Naive thymus-derived CD4-positive, alpha-beta T cell (primary cell): ENCODE data around the gene MYO1F. TPM values are rescaled to one million over a fixed set of nuclear protein-coding genes. Genes with fewer than 3 reads are reported as not detected.
"Not testable (repeated sequence)": the region's sequence is repeated elsewhere in the genome, so short reads cannot be mapped to it uniquely, and the experiment has no call there.

Experiments
- ATAC-seq: fragments of 150-1000 bp; cut with Tn5 transposase; 2 replicates; pipeline ENCODE4 v1.10.0; 2021; ENCODE audit warnings: mild to moderate bottlenecking, moderate library complexity
- CTCF ChIA-PET: fragments of 350-600 bp; sonication (Branson Sonifier 250); formaldehyde crosslinking; loops from one replicate; lab custom pipeline; 2021; ENCODE audit warnings: antibody characterized with exemption; lab: Charles Lee
- POLR2A ChIA-PET: fragments of 350-600 bp; sonication (Branson Sonifier 250); formaldehyde crosslinking; loops from one replicate; lab custom pipeline; 2021; ENCODE audit warnings: antibody characterized with exemption, inconsistent platforms; lab: Charles Lee
- DNase-seq, 9 donors: peaks; one replicate each; pipeline versions ENCODE4 v3.0.0 to v3.0.0-alpha.2; 2020 to 2022; ENCODE audit warnings: mixed read lengths in 1 of 9
- H3K27ac ChIP-seq: one replicate; pipeline ENCODE4 v1.7.0; 2013; ENCODE audit warnings: mild to moderate bottlenecking, low read depth, low read length, moderate library complexity
- H3K27me3 ChIP-seq, 2 donors: one replicate each; pipeline ENCODE4 v1.7.0; 2013; ENCODE audit warnings: low read length in 2 of 2, mild to moderate bottlenecking in 2 of 2, moderate library complexity in 2 of 2; ENCODE audit not compliant: control insufficient read depth in 2 of 2, insufficient read depth in 2 of 2
- H3K36me3 ChIP-seq, 3 experiments: 1 replicate in 2 of 3; 2 replicates in 1 of 3; pipeline ENCODE4 v1.7.0; 2013; ENCODE audit warnings: low read length in 3 of 3, mild to moderate bottlenecking in 3 of 3, moderate library complexity in 1 of 3; ENCODE audit not compliant: insufficient read depth in 3 of 3, control insufficient read depth in 2 of 3
- H3K4me1 ChIP-seq, 2 donors: one replicate each; pipeline ENCODE4 v1.7.0; 2013; ENCODE audit warnings: low read length in 2 of 2, mild to moderate bottlenecking in 2 of 2, moderate library complexity in 1 of 2; ENCODE audit not compliant: control insufficient read depth in 2 of 2, insufficient read depth in 2 of 2
- H3K4me3 ChIP-seq: 2 replicates; pipeline ENCODE4 v1.7.0; 2013; ENCODE audit warnings: mild to moderate bottlenecking, low read length
- H3K9me3 ChIP-seq, 3 experiments: 1 replicate in 2 of 3; 2 replicates in 1 of 3; pipeline ENCODE4 v1.7.0; 2013; ENCODE audit warnings: low read length in 3 of 3; ENCODE audit not compliant: control insufficient read depth in 2 of 3
- H3K27ac Mint-ChIP-seq, 9 donors: one replicate each; pipeline ENCODE4 v1.8.0; 2020 to 2022; ENCODE audit warnings: mixed read lengths in 9 of 9, mild to moderate bottlenecking in 8 of 9, moderate library complexity in 5 of 9, inconsistent platforms in 2 of 9
- H3K27me3 Mint-ChIP-seq, 5 donors: one replicate each; pipeline ENCODE4 v1.8.0; 2021 to 2022; ENCODE audit warnings: mixed read lengths in 5 of 5, mild to moderate bottlenecking in 1 of 5
- H3K36me3 Mint-ChIP-seq, 5 donors: one replicate each; pipeline ENCODE4 v1.8.0; 2020 to 2022; ENCODE audit warnings: mixed read lengths in 5 of 5, mild to moderate bottlenecking in 3 of 5, inconsistent platforms in 1 of 5
- H3K4me1 Mint-ChIP-seq, 7 donors: one replicate each; pipeline ENCODE4 v1.8.0; 2020 to 2022; ENCODE audit warnings: mixed read lengths in 7 of 7, mild to moderate bottlenecking in 3 of 7, inconsistent platforms in 1 of 7
- H3K4me3 Mint-ChIP-seq, 10 donors: one replicate each; pipeline ENCODE4 v1.8.0; 2020 to 2022; ENCODE audit warnings: mild to moderate bottlenecking in 10 of 10, mixed read lengths in 10 of 10, moderate library complexity in 6 of 10, inconsistent platforms in 2 of 10
- H3K9me3 Mint-ChIP-seq, 11 donors: one replicate each; pipeline ENCODE4 v1.8.0; 2020 to 2022; ENCODE audit warnings: mixed read lengths in 11 of 11, mild to moderate bottlenecking in 4 of 11, inconsistent platforms in 1 of 11, moderate library complexity in 1 of 11
- intact Hi-C, 2 donors: fragments of 100-400 bp; cut with micrococcal nuclease; formaldehyde crosslinking; loops; one replicate each; pipeline ENCODE4 v1.15.1; 2023
- polyA plus RNA-seq, 2 donors: library from polyadenylated mRNA; unstranded; fragments of 300-500 nt; fragmentation: Illumina TruSeq; gene quantifications; one replicate each; pipeline ENCODE4 v1.2.3, GENCODE V29; 2021
- total RNA-seq, 6 experiments: library from RNA in 5 of 6; stranded (reverse) in 5 of 6; gene quantifications; 1 replicate in 5 of 6; 2 replicates in 1 of 6; pipeline ENCODE4 v1.2.3 and lab custom pipeline; 2021 to 2026

Gene MYO1F
- total and polyA plus RNA-seq, 7 experiments from 2014 or later, result 0.83 to 472 (median 26.7) TPM

DNA sequence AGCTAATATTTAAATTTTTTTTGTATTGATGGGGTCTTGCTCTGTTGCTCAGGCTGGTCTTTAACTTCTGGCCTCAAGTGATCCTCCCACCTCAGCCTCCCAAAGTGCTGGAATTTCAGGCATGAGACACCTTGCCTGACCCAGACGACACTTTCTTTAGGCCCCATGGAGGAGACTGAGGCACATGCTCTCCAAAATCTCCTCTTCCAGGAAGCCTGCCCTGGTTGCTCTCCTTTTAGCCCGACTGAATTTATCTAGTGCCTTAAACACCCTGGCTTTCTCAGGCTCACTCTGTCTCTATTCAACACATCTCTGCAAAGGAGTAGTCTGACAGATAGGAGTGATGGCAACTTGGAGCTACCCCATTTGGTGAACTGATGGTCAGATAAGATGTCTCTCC lies 18.9 kb downstream of the MYO1F start:
- H3K9me3 ChIP-seq, result no peaks in the 10 kb centered on the region
- DNase-seq (no peak), ATAC-seq (no peak)
- H3K27me3 ChIP-seq, result no peaks in the 10 kb centered on the region
- Mint-ChIP-seq H3K4me1 (peaks cover 13 to 33% (median 24%) of the 10 kb centered on the region in 7 donors), H3K36me3 (peaks cover 0 to 35% (median 0%) of the 10 kb centered on the region in 5 donors), H3K9me3 (no peaks in the 10 kb centered on the region), H3K4me3 (peak overlapping the region in 2 of 10 donors; percentile 12 to 25), H3K27me3 (no peaks in the 10 kb centered on the region), H3K27ac (peak overlapping the region in 6 of 9 donors; percentile 12 to 93 (median 72))
- CTCF ChIA-PET, result interaction anchor here (0.8 to 1.4 kb wide), 3 partner anchors 20 to 33 kb away, joined by 3 to 5 read pairs (median 4); no protein-coding TSS in a partner anchor
- POLR2A ChIA-PET, result interaction anchor here (0.9 to 2.1 kb wide), 5 partner anchors 12 to 44 kb away, joined by 3 to 11 read pairs (median 5); partner anchors contain the start of gene ZNF414
- no peak overlapping the region for H3K4me3 ChIP-seq
- H3K4me1 ChIP-seq, result peaks cover 6 to 18% of the 10 kb centered on the region in 2 donors
- no peak overlapping the region for H3K27ac ChIP-seq
- peaks cover 0 to 1% (median 0%) of the 10 kb centered on the region in 3 experiments for H3K36me3 ChIP-seq
- intact Hi-C loops, result no loop called here

DNA sequence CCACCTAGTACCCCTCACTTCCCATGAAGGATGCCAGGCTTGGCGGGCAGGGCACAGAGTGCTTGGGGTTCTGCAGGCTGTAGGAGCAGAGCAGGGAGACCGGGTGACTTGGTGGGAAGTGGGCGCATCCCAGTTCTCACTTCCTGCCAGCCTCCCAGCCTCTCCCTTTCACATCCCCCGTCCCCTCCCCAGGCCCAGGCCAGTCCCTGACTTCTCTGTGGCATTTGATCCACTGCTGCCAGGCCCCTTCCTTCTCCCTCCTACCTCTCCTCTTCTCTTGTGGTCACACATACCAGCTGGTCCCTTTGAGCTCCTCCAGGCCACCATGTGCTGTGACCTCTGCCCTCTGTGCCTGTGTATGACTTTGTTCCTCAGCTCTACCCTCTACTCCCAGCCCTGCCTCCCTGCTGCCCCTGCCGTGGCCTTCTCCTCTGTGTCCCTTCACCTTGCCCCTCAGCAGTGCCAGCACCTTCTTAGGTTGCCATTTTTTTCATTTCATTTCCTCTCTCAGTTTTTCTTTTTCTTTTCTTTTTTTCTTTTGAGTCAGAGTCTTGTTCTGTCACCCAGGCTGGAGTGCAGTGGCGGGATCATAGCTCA lies 19.5 kb downstream of the MYO1F start:
- H3K27ac Mint-ChIP-seq, result peak overlapping the region in 7 of 9 donors; percentile 45 to 93 (median 77)
- DNase-seq (no peak), ATAC-seq (peak; percentile 16)
- ChIA-PET POLR2A (interaction anchor here (0.6 to 2.1 kb wide), 6 partner anchors 8 to 53 kb away, joined by 3 to 11 read pairs (median 4); partner anchors contain the start of gene ZNF414), CTCF (interaction anchor here (0.8 to 1.4 kb wide), 4 partner anchors 21 to 204 kb away, joined by 3 to 5 read pairs (median 4); no protein-coding TSS in a partner anchor)
- no peaks in the 10 kb centered on the region for H3K9me3 Mint-ChIP-seq
- peaks cover 6 to 16% of the 10 kb centered on the region in 2 donors for H3K4me1 ChIP-seq
- peaks cover 13 to 37% (median 27%) of the 10 kb centered on the region in 7 donors for H3K4me1 Mint-ChIP-seq
- no peak overlapping the region for H3K27ac ChIP-seq
- no peaks in the 10 kb centered on the region for H3K9me3 ChIP-seq
- H3K36me3 ChIP-seq, result peaks cover 0 to 7% (median 0%) of the 10 kb centered on the region in 3 experiments
- peaks cover 0 to 39% (median 0%) of the 10 kb centered on the region in 5 donors for H3K36me3 Mint-ChIP-seq
- H3K4me3 Mint-ChIP-seq, result peak overlapping the region in 2 of 10 donors; percentile 4 to 23
- no peak overlapping the region for H3K4me3 ChIP-seq
- no peaks in the 10 kb centered on the region for H3K27me3 Mint-ChIP-seq
- intact Hi-C loops, result no loop called here
- H3K27me3 ChIP-seq, result no peaks in the 10 kb centered on the region

DNA sequence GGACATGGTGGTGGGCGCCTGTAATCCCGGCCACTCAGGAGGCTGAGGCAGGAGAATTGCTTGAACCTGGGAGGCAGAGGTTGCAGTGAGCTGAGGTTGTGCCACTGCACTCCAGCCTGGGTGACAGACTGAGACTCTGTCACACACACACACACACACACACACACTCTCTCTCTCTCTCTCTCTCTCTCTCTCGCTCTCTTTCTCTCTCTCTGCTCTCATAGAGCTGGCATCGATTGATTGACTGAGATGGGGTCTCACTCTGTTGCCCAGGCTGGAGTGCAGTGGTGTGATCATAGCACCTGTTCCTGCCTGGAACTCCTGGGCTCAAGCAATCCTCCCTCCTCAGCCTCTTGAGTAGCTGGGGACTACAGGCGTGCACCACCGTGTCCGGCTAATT lies 23.5 kb downstream of the MYO1F start:
- DNase-seq, H3K4me3 ChIP-seq, H3K27me3 Mint-ChIP-seq, H3K9me3 Mint-ChIP-seq, intact Hi-C loops, H3K9me3 ChIP-seq, ATAC-seq, H3K27me3 ChIP-seq, H3K4me1 ChIP-seq, H3K4me3 Mint-ChIP-seq, H3K27ac ChIP-seq: not testable (repeated sequence)
- ChIA-PET CTCF (interaction anchor here (0.5 to 0.7 kb wide), 2 partner anchors 88 to 218 kb away, joined by 3 read pairs; no protein-coding TSS in a partner anchor), POLR2A (interaction anchor here (0.7 kb wide), 1 partner anchor 54 kb away, joined by 3 read pairs; no protein-coding TSS in a partner anchor)
- Mint-ChIP-seq H3K36me3 (peaks cover 0 to 46% (median 0%) of the 10 kb centered on the region in 5 donors), H3K27ac (peak overlapping the region in 2 of 9 donors; percentile 8 to 63), H3K4me1 (peaks cover 9 to 25% (median 17%) of the 10 kb centered on the region in 7 donors)
- peaks cover 0 to 17% (median 0%) of the 10 kb centered on the region in 3 experiments for H3K36me3 ChIP-seq

DNA sequence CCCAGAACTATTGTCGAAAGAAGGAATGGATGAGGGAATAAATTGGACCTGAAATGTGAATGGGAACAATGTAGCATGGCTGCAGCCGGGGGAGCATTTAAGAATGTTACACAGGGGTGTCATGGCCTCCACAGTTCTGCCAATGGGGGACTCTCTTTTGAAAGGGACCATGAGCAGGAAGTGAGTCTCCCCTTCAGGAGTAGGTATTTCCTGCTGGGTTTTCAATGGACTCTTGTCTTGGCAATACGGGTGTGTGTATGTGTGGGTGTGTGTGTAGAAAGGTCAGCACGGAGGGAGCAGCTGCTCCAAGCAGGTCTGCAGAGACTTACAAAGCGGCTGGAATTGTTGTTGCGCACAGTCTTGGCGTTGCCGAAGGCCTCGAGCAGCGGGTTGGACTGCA lies 24.4 kb downstream of the MYO1F start:
- Histone ChIP-seq H3K36me3 (peaks cover 0 to 17% (median 0%) of the 10 kb centered on the region in 3 experiments), H3K4me1 (peaks cover 0 to 4% of the 10 kb centered on the region in 2 donors), H3K27me3 (no peaks in the 10 kb centered on the region), H3K4me3 (no peak overlapping the region), H3K9me3 (no peaks in the 10 kb centered on the region), H3K27ac (no peak overlapping the region)
- no peak for ATAC-seq
- peaks cover 0 to 44% (median 0%) of the 10 kb centered on the region in 5 donors for H3K36me3 Mint-ChIP-seq
- H3K4me1 Mint-ChIP-seq, result peaks cover 3 to 15% (median 9%) of the 10 kb centered on the region in 7 donors
- intact Hi-C loops, result no loop called here
- CTCF ChIA-PET, result interaction anchor here (0.9 kb wide), 1 partner anchor 23 kb away, joined by 3 read pairs; no protein-coding TSS in a partner anchor
- no peak overlapping the region for H3K4me3 Mint-ChIP-seq
- no peaks in the 10 kb centered on the region for H3K27me3 Mint-ChIP-seq
- no peak for DNase-seq
- POLR2A ChIA-PET, result no interaction called here
- peak overlapping the region in 3 of 9 donors; percentile 1 to 22 (median 3) for H3K27ac Mint-ChIP-seq
- H3K9me3 Mint-ChIP-seq, result no peaks in the 10 kb centered on the region

DNA sequence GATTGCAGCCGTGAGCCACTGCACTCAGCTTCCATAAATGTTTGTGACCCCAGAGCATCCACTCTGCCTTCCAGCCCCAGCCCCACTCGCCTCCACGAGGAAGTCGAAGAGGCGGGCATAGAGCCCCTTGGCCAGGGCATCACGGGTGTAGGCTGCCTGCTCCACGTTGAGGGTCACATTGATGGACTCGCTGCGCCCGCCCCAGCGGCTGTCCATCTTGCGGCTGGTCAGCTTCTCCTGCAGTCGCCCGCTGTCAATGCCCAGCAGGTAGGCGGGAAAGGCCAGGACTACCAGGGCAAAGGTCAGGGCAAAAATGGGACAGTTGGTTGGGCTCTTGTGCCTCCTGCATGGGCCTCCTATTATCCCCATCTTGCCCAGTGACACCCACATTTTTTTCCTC lies 27.2 kb downstream of the MYO1F start:
- Histone ChIP-seq H3K27ac (no peak overlapping the region), H3K27me3 (no peaks in the 10 kb centered on the region), H3K4me1 (no peaks in the 10 kb centered on the region), H3K9me3 (no peaks in the 10 kb centered on the region), H3K4me3 (no peak overlapping the region), H3K36me3 (peaks cover 0 to 17% (median 0%) of the 10 kb centered on the region in 3 experiments)
- ChIA-PET POLR2A (interaction anchor here (1.4 to 2.1 kb wide), 2 partner anchors 21 to 36 kb away, joined by 5 to 6 read pairs; partner anchors contain the start of gene ZNF414), CTCF (no interaction called here)
- H3K27me3 Mint-ChIP-seq, result no peaks in the 10 kb centered on the region
- ATAC-seq, result no peak
- H3K36me3 Mint-ChIP-seq, result peaks cover 0 to 43% (median 0%) of the 10 kb centered on the region in 5 donors
- intact Hi-C loops, result no loop called here
- H3K27ac Mint-ChIP-seq, result no peak overlapping the region
- DNase-seq, result no peak
- peaks cover 0 to 10% (median 6%) of the 10 kb centered on the region in 7 donors for H3K4me1 Mint-ChIP-seq
- no peak overlapping the region for H3K4me3 Mint-ChIP-seq
- no peaks in the 10 kb centered on the region for H3K9me3 Mint-ChIP-seq

DNA sequence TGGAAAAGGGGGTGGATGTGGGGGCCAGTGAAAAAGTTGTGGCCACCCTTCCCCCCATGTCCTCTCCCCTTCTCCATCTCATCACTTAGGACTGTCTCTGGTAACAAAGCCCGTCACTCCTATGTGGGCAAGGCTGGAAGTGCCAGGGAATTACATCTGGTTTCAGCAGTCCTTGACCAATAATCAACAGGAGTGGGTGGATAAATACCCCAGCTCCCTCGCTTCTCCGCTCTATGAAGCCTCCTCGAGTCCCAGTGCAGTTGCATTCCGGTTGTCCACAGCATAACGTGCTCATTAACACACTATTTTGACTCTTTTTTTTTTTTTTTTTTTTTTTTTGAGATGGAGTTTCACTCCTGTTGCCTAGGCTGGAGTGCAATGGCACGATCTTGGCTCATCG lies 31.5 kb downstream of the MYO1F start:
- ATAC-seq (no peak), DNase-seq (no peak)
- ChIA-PET CTCF (interaction anchor here (0.6 to 1.5 kb wide), 3 partner anchors 33 to 276 kb away, joined by 3 to 6 read pairs (median 4); no protein-coding TSS in a partner anchor), POLR2A (interaction anchor here (1.2 to 2.4 kb wide), 3 partner anchors 26 to 33 kb away, joined by 3 to 10 read pairs (median 5); partner anchors contain the start of gene ZNF414)
- Histone ChIP-seq H3K27me3 (no peaks in the 10 kb centered on the region), H3K4me3 (no peak overlapping the region), H3K27ac (no peak overlapping the region), H3K9me3 (no peaks in the 10 kb centered on the region), H3K4me1 (no peaks in the 10 kb centered on the region), H3K36me3 (peaks cover 0 to 6% (median 0%) of the 10 kb centered on the region in 3 experiments)
- H3K4me3 Mint-ChIP-seq, result no peak overlapping the region
- H3K4me1 Mint-ChIP-seq, result peaks cover 0 to 5% (median 0%) of the 10 kb centered on the region in 7 donors
- no peaks in the 10 kb centered on the region for H3K9me3 Mint-ChIP-seq
- peaks cover 0 to 23% (median 0%) of the 10 kb centered on the region in 5 donors for H3K36me3 Mint-ChIP-seq
- H3K27ac Mint-ChIP-seq, result no peak overlapping the region
- H3K27me3 Mint-ChIP-seq, result no peaks in the 10 kb centered on the region
- intact Hi-C loops, result no loop called here
